ENCODE data around the gene MAP2K3. TPM values are rescaled to one million over a fixed set of nuclear protein-coding genes. Genes with fewer than 3 reads are reported as not detected.
A peak's percentile ranks its signal among the peaks of the same experiment; 100 is the strongest.

MAP2K3 gene
- total and polyA plus RNA-seq, 2 of the 4 experiments (the other 2 are of a cell fraction) = 23.5 to 82.2 TPM

- H3K36me3 ChIP-seq (ENCODE audit: control insufficient read depth, insufficient read depth, low read length) = no peaks in the 10 kb centered on the region
- no TSS peak for BruUV-seq (replicated peaks)
- no peaks in the 10 kb centered on the region for H3K9me1 ChIP-seq (ENCODE audit: insufficient read depth, low read length)
- in situ Hi-C loops (cut with MboI; ENCODE audit: low sequenced_read_pairs) = no loop called here
- H2BK120ac ChIP-seq (ENCODE audit: low read depth, low read length) = no peak overlapping the region
- H2BK20ac ChIP-seq (ENCODE audit: low read depth, low read length) = no peak overlapping the region
- H3K27me3 ChIP-seq (ENCODE audit: control insufficient read depth, insufficient read depth, low read length) = peaks cover 27% of the 10 kb centered on the region; the same call in 1 of the 2 replicates
- no peak for TF ChIP-seq ELK1 (IDR thresholded peaks at IDR 0.05; ENCODE audit: borderline replicate concordance, low read depth, low read length)
- TF ChIP-seq SMC3 (IDR thresholded peaks at IDR 0.05; ENCODE audit: low read depth, low read length) = no peak
- no peak for TF ChIP-seq RFX5 (IDR thresholded peaks at IDR 0.05; ENCODE audit: low read depth, low read length)
- no peak for TF ChIP-seq CHD1 (IDR thresholded peaks at IDR 0.05; ENCODE audit: low read depth, low read length)
- no peak for TF ChIP-seq BHLHE40 (IDR thresholded peaks at IDR 0.05; ENCODE audit: low read depth, low read length)
- no peak for TF ChIP-seq FOS (IDR thresholded peaks at IDR 0.05; ENCODE audit: low read depth, low read length)
- TF ChIP-seq MAZ (IDR thresholded peaks at IDR 0.05; ENCODE audit: borderline replicate concordance, low read depth, low read length) = no peak
- no peak for TF ChIP-seq USF2 (IDR thresholded peaks at IDR 0.05; ENCODE audit: low read depth, low read length)
- TF ChIP-seq MXI1 (IDR thresholded peaks at IDR 0.05; ENCODE audit: borderline replicate concordance, low read depth, low read length) = no peak
- no peak for TF ChIP-seq RCOR1 (IDR thresholded peaks at IDR 0.05; ENCODE audit: insufficient replicate concordance, low read length)
- no peak for TF ChIP-seq NFE2L2 (IDR thresholded peaks at IDR 0.05; ENCODE audit: low read depth, low read length)
- no peak for TF ChIP-seq CTCF (conservative IDR thresholded peaks at IDR 0.05; ENCODE audit: low read depth, low read length)
- TF ChIP-seq CEBPB (IDR thresholded peaks at IDR 0.05; ENCODE audit: low read depth, low read length) = no peak
- TF ChIP-seq POLR2A (IDR thresholded peaks at IDR 0.05; ENCODE audit: low read depth, low read length) = no peak
- no peak overlapping the region for H3K27ac ChIP-seq (ENCODE audit: insufficient read depth, low read length)
- WGBS, 2 experiments (ENCODE audit: extremely low coverage in 2 of 2, insufficient read length in 1 of 2) = 78% methylated on average over 7 of the region's 13 CpGs; no CpG with 5 or more reads in 1 of the 2 experiments
- no peak overlapping the region for H4K8ac ChIP-seq (ENCODE audit: low read depth in 2 of 2, low read length in 2 of 2)
- H3K56ac ChIP-seq (ENCODE audit: extremely low read depth, insufficient read depth, low read length) = no peak overlapping the region
- no peaks in the 10 kb centered on the region for H3K79me1 ChIP-seq (ENCODE audit: low read depth in 1 of 2, low read length in 2 of 2)
- CTCF ChIA-PET = no interaction called here
- dilution Hi-C loops (cut with HindIII; ENCODE audit: low sequenced_read_pairs, unreplicated experiment) = no loop called here
- no peak overlapping the region for H2AK9ac ChIP-seq (replicated peaks; ENCODE audit: low read depth, low read length, poor library complexity)
- no peak overlapping the region for H3K18ac ChIP-seq (ENCODE audit: low read depth, low read length)
- H3K9me3 ChIP-seq (ENCODE audit: control insufficient read depth, insufficient read depth, low read length) = no peaks in the 10 kb centered on the region
- no peak overlapping the region for H2BK15ac ChIP-seq (ENCODE audit: low read depth, low read length)
- no peak overlapping the region for H3K9ac ChIP-seq (ENCODE audit: low read depth, low read length)
- no peaks in the 10 kb centered on the region for H3K4me1 ChIP-seq (ENCODE audit: control insufficient read depth, insufficient read depth, low read length)
- H3K4ac ChIP-seq (ENCODE audit: low read depth, low read length) = no peak overlapping the region
- H3K4me3 ChIP-seq (ENCODE audit: insufficient read depth, low read depth, low read length) = no peak overlapping the region
- H3K14ac ChIP-seq (replicated peaks; ENCODE audit: low read depth, low read length) = no peak overlapping the region
- H4K20me1 ChIP-seq (ENCODE audit: insufficient read depth, low read length) = no peaks in the 10 kb centered on the region
- no peak overlapping the region for H2BK5ac ChIP-seq (ENCODE audit: low read depth, low read length, poor library complexity, severe bottlenecking)
- H4K91ac ChIP-seq (ENCODE audit: insufficient read depth, low read depth, low read length) = no peak overlapping the region
- no peak overlapping the region for H3K23ac ChIP-seq (ENCODE audit: low read depth, low read length)
- H2AFZ ChIP-seq (replicated peaks; ENCODE audit: low read length, poor library complexity) = peak overlapping the region; percentile 15
- intact Hi-C loops (cut with micrococcal nuclease) = no loop called here
- ATAC-seq (ENCODE audit: low read depth) (no peak), DNase-seq (no peak)
- H4K5ac ChIP-seq (ENCODE audit: low read depth, low read length) = no peak overlapping the region
- POLR2A ChIA-PET (ENCODE audit: unreplicated experiment) = no interaction called here
- no peak overlapping the region for H3K4me2 ChIP-seq (ENCODE audit: low read depth, low read length)
- no peak overlapping the region for H2AK5ac ChIP-seq (ENCODE audit: low read depth, low read length)
These were observed 70.4 kb downstream of the MAP2K3 start for GRCh38 chr17:21354796-21355385.
